Ovary (tissue), 9 donors: ENCODE measurements around the gene SELENOM. TPM values are rescaled to one million over a fixed set of nuclear protein-coding genes. Genes with fewer than 3 reads are reported as not detected.

Experiments used
- DNase-seq, 5 donors: peaks; one replicate each; pipeline ENCODE4 v3.0.0-alpha.2; 2019 to 2020
- H3K27ac ChIP-seq, 2 donors: fragments of 200-600 bp; one replicate each; pipeline versions ENCODE4 v1.5.1 to v1.8.0; 2019 to 2022
- H3K27me3 ChIP-seq: fragments of 200-600 bp; one replicate; pipeline ENCODE4 v1.8.0; 2022
- H3K36me3 ChIP-seq: fragments of 200-600 bp; sonication (generic); one replicate; pipeline ENCODE4 v1.5.1; 2019
- H3K4me1 ChIP-seq: one replicate; pipeline ENCODE4 v1.8.1; 2013; ENCODE audit warnings: mild to moderate bottlenecking, moderate library complexity; ENCODE audit not compliant: insufficient read depth
- H3K4me3 ChIP-seq: fragments of 200-600 bp; sonication (generic); one replicate; pipeline ENCODE4 v1.5.1; 2017
- H3K9me3 ChIP-seq, 2 donors: fragments of 200-600 bp in 1 of 2; sonication (generic) in 1 of 2; one replicate each; pipeline versions ENCODE4 v1.5.1 to v1.8.1; 2013 to 2019; ENCODE audit warnings: mild to moderate bottlenecking in 1 of 2, moderate library complexity in 1 of 2
- EP300 ChIP-seq: sonication (generic); formaldehyde crosslinking; IDR thresholded peaks from one replicate; pipeline ENCODE4 v1.6.1; 2017; ENCODE audit warnings: antibody characterized with exemption
- POLR2A ChIP-seq: fragments of 450-650 bp; IDR thresholded peaks from one replicate; pipeline ENCODE4 v1.6.1; 2017; ENCODE audit warnings: antibody characterized with exemption, mild to moderate bottlenecking, moderate library complexity
- WGBS, 3 donors: extraction: QIAGEN DNeasy Blood & Tissue Kit in 1 of 3; methylation state at CpG; one replicate each; pipeline versions ENCODE4 v1.1.5 to v1.1.7; 2013 to 2017; 5-methylcytosine and 5-hydroxymethylcytosine counted together
- intact Hi-C, 4 donors: fragments of 100-400 bp; cut with DNase I; formaldehyde crosslinking; loops; one replicate each; pipeline versions ENCODE4 v1.11.0 to v1.15.1; 2022 to 2023
- polyA plus RNA-seq, 2 donors: library from polyadenylated mRNA; stranded (reverse); fragments of 200-250 nt in 1 of 2; fragments of 350-450 nt in 1 of 2; fragmentation: Illumina TruSeq in 1 of 2; extraction: RNeasy Lipid Tissue Mini Kit (QIAGEN cat#74804) in 1 of 2; gene quantifications; one replicate each; pipeline ENCODE4 v1.2.3, GENCODE V29; 2013 to 2014
- total RNA-seq, 7 donors: library from RNA; depleted of rRNA in 2 of 7; stranded (reverse); fragments of >200 nt in 2 of 7; fragmentation: NEBNext Ultra II Directional in 3 of 7; extraction: Animal tissue kit (Norgen Biotek cat#: 25700) in 3 of 7; gene quantifications; one replicate each; pipeline versions ENCODE4 v1.1.0 to v1.2.4, GENCODE V29; 2016 to 2023
- TF ChIP-seq, protein P1 (sequence below), 3 donors: fragments of 450-650 bp in 2 of 3; fragments of 200-600 bp in 1 of 3; IDR thresholded peaks; one replicate each; pipeline versions ENCODE4 v1.5.1 to v1.8.0; 2016 to 2022; ENCODE audit warnings: antibody characterized with exemption in 3 of 3, mild to moderate bottlenecking in 1 of 3
- donor health status: DM: no; HTN: no; CAD: no; lungs with moderate emphysema.
- donor health status: DM: no; HTN: no; CAD: no.
- donor health status: Bipolar disorder and iron deficiency.
- donor health status: DM: yes; HTN: yes; CAD: no.
- donor health status: DM: no; HTN: no; CAD: no.
- donor health status: DM: yes; HTN: yes; CAD: no.

Gene SELENOM
- total and polyA plus RNA-seq, 9 donors, result 25.7 to 678 (median 306) TPM

- 75 to 80% (median 80%) methylated on average over 2 of the region's 2 CpGs for WGBS, 3 donors
Measured at GRCh38 chr22:31141551-31141950, 34.2 kb upstream of the SELENOM start.

GRCh38 chr22:31140746-31141145 lies 33.4 kb upstream of the SELENOM start:
- no peaks in the 10 kb centered on the region for H3K27me3 ChIP-seq
- no peak overlapping the region for H3K27ac ChIP-seq
- WGBS, 3 donors, result 69 to 77% (median 70%) methylated on average over 5 of the region's 5 CpGs
- H3K4me1 ChIP-seq, result no peaks in the 10 kb centered on the region
- no peaks in the 10 kb centered on the region for H3K9me3 ChIP-seq
- DNase-seq, result peak in 1 of 5 donors; percentile 6
- H3K4me3 ChIP-seq, result no peak overlapping the region
- TF ChIP-seq POLR2A (no peak), EP300 (no peak)
- TF ChIP-seq, protein P1, sequence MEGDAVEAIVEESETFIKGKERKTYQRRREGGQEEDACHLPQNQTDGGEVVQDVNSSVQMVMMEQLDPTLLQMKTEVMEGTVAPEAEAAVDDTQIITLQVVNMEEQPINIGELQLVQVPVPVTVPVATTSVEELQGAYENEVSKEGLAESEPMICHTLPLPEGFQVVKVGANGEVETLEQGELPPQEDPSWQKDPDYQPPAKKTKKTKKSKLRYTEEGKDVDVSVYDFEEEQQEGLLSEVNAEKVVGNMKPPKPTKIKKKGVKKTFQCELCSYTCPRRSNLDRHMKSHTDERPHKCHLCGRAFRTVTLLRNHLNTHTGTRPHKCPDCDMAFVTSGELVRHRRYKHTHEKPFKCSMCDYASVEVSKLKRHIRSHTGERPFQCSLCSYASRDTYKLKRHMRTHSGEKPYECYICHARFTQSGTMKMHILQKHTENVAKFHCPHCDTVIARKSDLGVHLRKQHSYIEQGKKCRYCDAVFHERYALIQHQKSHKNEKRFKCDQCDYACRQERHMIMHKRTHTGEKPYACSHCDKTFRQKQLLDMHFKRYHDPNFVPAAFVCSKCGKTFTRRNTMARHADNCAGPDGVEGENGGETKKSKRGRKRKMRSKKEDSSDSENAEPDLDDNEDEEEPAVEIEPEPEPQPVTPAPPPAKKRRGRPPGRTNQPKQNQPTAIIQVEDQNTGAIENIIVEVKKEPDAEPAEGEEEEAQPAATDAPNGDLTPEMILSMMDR (IDR thresholded peaks at IDR 0.05), result no peak
- no peaks in the 10 kb centered on the region for H3K36me3 ChIP-seq
- intact Hi-C loops, result loop anchor here in 2 of 4 donors (5.0 to 10.0 kb wide), 3 partner anchors 46 to 506 kb away; partner anchors contain the start of gene SLC35E4 (in 1 of the 2)

More at GRCh38 chr22:31141551-31141950, 34.2 kb upstream of the SELENOM start:
- Histone ChIP-seq H3K27me3 (no peaks in the 10 kb centered on the region), H3K4me3 (no peak overlapping the region), H3K4me1 (no peaks in the 10 kb centered on the region), H3K27ac (no peak overlapping the region), H3K36me3 (no peaks in the 10 kb centered on the region), H3K9me3 (no peaks in the 10 kb centered on the region)
- intact Hi-C loops, result loop anchor here in 2 of 4 donors (5.0 to 10.0 kb wide), 3 partner anchors 47 to 507 kb away; partner anchors contain the start of gene SLC35E4 (in 1 of the 2)
- TF ChIP-seq, protein P1 (IDR thresholded peaks at IDR 0.05), result no peak
- no peak for TF ChIP-seq EP300
- no peak for TF ChIP-seq POLR2A
- DNase-seq, result peak in 1 of 5 donors; percentile 3

DNA sequence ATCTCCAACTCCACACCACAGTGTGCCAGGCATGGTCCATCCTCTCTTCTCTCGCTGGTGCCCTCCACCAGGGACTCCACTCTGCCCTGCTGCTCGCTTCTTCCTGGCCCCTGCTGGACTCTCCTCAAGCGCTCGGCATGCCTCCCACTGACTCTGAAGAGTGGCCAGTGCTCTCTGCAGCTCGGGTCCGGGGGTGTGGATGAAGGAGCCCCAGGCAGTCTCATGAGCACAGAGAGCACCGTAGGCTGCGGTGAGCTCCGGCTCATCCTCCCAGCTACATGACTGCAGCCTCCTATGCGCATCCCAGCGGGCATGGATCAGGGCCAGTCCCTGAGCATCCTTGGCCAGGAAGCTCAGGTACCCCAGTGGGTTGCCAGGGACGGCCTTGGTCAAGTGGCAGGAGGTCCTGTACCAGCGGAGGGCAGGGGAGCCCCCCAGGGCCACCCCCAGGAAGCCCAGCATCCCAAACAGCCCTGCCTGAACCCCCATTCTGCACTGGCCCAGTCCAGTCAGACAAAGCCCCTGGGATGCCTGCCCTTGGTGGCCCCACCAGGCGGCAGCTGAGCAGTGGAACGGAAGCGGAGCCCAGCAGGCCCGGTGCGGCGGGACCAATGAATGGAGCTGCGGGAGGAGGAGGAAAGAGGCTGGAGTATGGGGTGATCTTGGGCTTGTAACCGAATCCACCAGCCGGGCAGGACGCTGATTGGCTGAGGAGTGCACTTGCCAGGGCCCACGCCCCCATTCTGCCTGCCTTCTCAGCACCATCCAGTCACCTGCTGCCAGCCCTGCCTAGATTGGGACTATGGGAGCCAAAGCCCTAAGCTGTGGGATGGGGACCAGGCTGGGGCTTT lies 32.7 kb upstream of the SELENOM start, which contains the start of gene PLA2G3:
Gene PLA2G3, minus strand, starts transcription at position 643 of the 851 bp plus-strand sequence. Its CDS starts 154 bp downstream, at position 489.
- Histone ChIP-seq H3K27ac (no peak within 1 kb of the TSS), H3K27me3 (no peaks in the 10 kb centered on the region), H3K36me3 (no peaks in the 10 kb centered on the region), H3K9me3 (no peaks in the 10 kb centered on the region), H3K4me3 (no peak within 1 kb of the TSS), H3K4me1 (no peaks in the 10 kb centered on the region)
- TF ChIP-seq, protein P1 (IDR thresholded peaks at IDR 0.05), result no peak
- no peak for TF ChIP-seq EP300
- TF ChIP-seq POLR2A, result no peak
- intact Hi-C loops, result loop anchor here in 2 of 4 donors (5.0 to 10.0 kb wide), 3 partner anchors 45 to 505 kb away; partner anchors contain the start of gene SLC35E4 (in 1 of the 2)
- DNase-seq, result peak in 1 of 5 donors; percentile 17
- WGBS, 3 donors, result 13 to 22% (median 15%) methylated on average over 24 of the region's 24 CpGs

- Histone ChIP-seq H3K36me3 (no peaks in the 10 kb centered on the region), H3K4me3 (no peak overlapping the region), H3K9me3 (no peaks in the 10 kb centered on the region), H3K4me1 (no peaks in the 10 kb centered on the region), H3K27ac (no peak overlapping the region), H3K27me3 (no peaks in the 10 kb centered on the region)
- no peak for TF ChIP-seq POLR2A
- TF ChIP-seq EP300, result no peak
- TF ChIP-seq, protein P1 (IDR thresholded peaks at IDR 0.05), result no peak
- no peak for DNase-seq
- 69 to 71% (median 71%) methylated on average over 3 of the region's 3 CpGs for whole genome bisulfite sequencing, 3 donors
- intact Hi-C loops, result no loop called here
Measured at GRCh38 chr22:31139066-31139465, 31.7 kb upstream of the SELENOM start.
